Gastrocnemius medialis (tissue), 4 donors: ENCODE results near the gene TM7SF3.

Experiments used
- CTCF ChIP-seq, 5 experiments: fragments of 450-650 bp in 3 of 5; fragments of 200-600 bp in 2 of 5; sonication (generic) in 2 of 5; IDR thresholded peaks in 4 of 5; conservative IDR thresholded peaks in 1 of 5; 1 replicate in 4 of 5; 2 replicates in 1 of 5; pipeline ENCODE4 v1.5.1; 2016 to 2019; ENCODE audit warnings: antibody characterized with exemption in 5 of 5, mild to moderate bottlenecking in 3 of 5, moderate library complexity in 3 of 5
- POLR2A ChIP-seq, 2 donors: fragments of 450-650 bp; IDR thresholded peaks; one replicate each; pipeline ENCODE4 v1.6.1; 2017; ENCODE audit warnings: antibody characterized with exemption in 2 of 2, mild to moderate bottlenecking in 2 of 2, moderate library complexity in 2 of 2

GRCh38 chr12:27009881-27010301, 4.3 kb downstream of the TM7SF3 start:
- TF ChIP-seq POLR2A (IDR thresholded peaks at IDR 0.05) (no peak), CTCF (IDR thresholded peaks at IDR 0.05 in 4 of 5, conservative IDR thresholded peaks at IDR 0.05 in 1 of 5) (no peak)
